ENCODE results near the gene GJA9.

Gene GJA9

GRCh38 chr1:38831731-38832369 lies 49.5 kb downstream of the GJA9 start:
- DNase-seq (ENCODE audit: low read depth) = no peak

GRCh38 chr1:38829368-38829767 lies 52.0 kb downstream of the GJA9 start:
- DNase-seq (ENCODE audit: low read depth) = no peak

- DNase-seq (ENCODE audit: low read depth) = no peak
Measured at GRCh38 chr1:38827318-38827717, 54.1 kb downstream of the GJA9 start.

GRCh38 chr1:38826886-38827285 lies 54.5 kb downstream of the GJA9 start:
- DNase-seq (ENCODE audit: low read depth) = no peak

DNA sequence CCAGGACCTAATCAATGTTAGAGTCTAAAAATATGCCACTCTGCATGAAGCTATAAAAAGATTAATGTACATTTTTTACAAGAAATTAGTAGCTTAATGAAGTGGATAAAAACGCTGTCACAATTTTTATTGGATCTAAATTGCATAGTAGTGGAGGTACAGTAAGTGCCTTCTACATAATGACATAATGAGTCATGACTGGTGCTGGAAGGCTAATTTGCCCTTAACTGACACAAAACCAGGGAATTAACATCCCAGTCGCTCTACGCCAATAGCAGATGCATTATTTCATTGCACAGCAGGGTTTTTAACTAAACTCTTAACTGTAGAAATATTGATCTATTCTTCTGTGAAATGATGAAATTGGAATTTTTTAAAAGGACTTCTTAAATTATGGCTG lies 55.1 kb downstream of the GJA9 start:
- DNase-seq (ENCODE audit: low read depth) = no peak

All from stimulated activated CD8-positive, alpha-beta memory T cell treated with anti-CD3 and anti-CD28 coated beads, Interleukin-15, amount 100 ng/mL, for 24 hours (primary cell).